ENCODE data around the gene TFEB.

- no peak for TF ChIP-seq CTCF (IDR thresholded peaks at IDR 0.05; ENCODE audit: insufficient read depth, low read length)
- no peak for TF ChIP-seq POLR2AphosphoS5 (IDR thresholded peaks at IDR 0.05; ENCODE audit: low read depth)
Measured at GRCh38 chr6:41715795-41716515, 19.5 kb downstream of the TFEB start.
